Gastrocnemius medialis (tissue), 4 donors: Measurements from ENCODE around the gene NKRF. TPM values are rescaled to one million over a fixed set of nuclear protein-coding genes. Genes with fewer than 3 reads are reported as not detected.

ENCODE experiments used
- ATAC-seq, 2 donors: fragments of 150-250 bp; one replicate each; pipeline ENCODE4 v1.9.1; 2016
- DNase-seq, 2 donors: peaks; one replicate each; pipeline ENCODE4 v3.0.0-alpha.2; 2019
- H3K27ac ChIP-seq, 4 donors: fragments of 200-600 bp; sonication (generic); 1 replicate in 1 of 4; 2 replicates in 3 of 4; pipeline ENCODE4 v1.5.1; 2016 to 2018; ENCODE audit warnings: mild to moderate bottlenecking in 2 of 4, moderate library complexity in 1 of 4
- H3K27me3 ChIP-seq, 3 donors: fragments of 200-600 bp; sonication (generic) in 2 of 3; 1 replicate in 1 of 3; 2 replicates in 2 of 3; pipeline versions ENCODE4 v1.5.1 to v1.6.0; 2016 to 2019; ENCODE audit warnings: mild to moderate bottlenecking in 1 of 3, moderate library complexity in 1 of 3
- H3K36me3 ChIP-seq, 2 donors: fragments of 200-600 bp; sonication (generic) in 1 of 2; one replicate each; pipeline ENCODE4 v1.5.1; 2017 to 2018
- H3K4me1 ChIP-seq, 2 donors: fragments of 200-600 bp; sonication (generic) in 1 of 2; one replicate each; pipeline ENCODE4 v1.5.1; 2016 to 2017; ENCODE audit warnings: mild to moderate bottlenecking in 2 of 2
- H3K4me3 ChIP-seq, 4 donors: fragments of 200-600 bp; sonication (generic) in 3 of 4; 1 replicate in 1 of 4; 2 replicates in 3 of 4; pipeline ENCODE4 v1.5.1; 2016 to 2019; ENCODE audit warnings: mild to moderate bottlenecking in 2 of 4
- H3K9me3 ChIP-seq, 3 donors: fragments of 200-600 bp; sonication (generic) in 2 of 3; 1 replicate in 1 of 3; 2 replicates in 2 of 3; pipeline ENCODE4 v1.5.1; 2016 to 2019
- POLR2A ChIP-seq, 2 donors: fragments of 450-650 bp; IDR thresholded peaks; one replicate each; pipeline ENCODE4 v1.6.1; 2017; ENCODE audit warnings: antibody characterized with exemption in 2 of 2, mild to moderate bottlenecking in 2 of 2, moderate library complexity in 2 of 2
- in situ Hi-C, 4 donors: fragments of 200-750 bp; cut with MboI; loops; one replicate each; pipeline versions ENCODE4 v1.15.0 to v1.8.0; 2017; ENCODE audit warnings: low sequenced_read_pairs in 4 of 4
- intact Hi-C: fragments of 100-400 bp; cut with DNase I; formaldehyde crosslinking; loops from one replicate; pipeline ENCODE4 v1.15.1; 2023; ENCODE audit warnings: low total_unique reads
- total RNA-seq, 4 donors: library from RNA; depleted of rRNA; stranded (reverse); fragments of >200 nt; gene quantifications; one replicate each; pipeline versions ENCODE4 v1.1.0 to v1.2.3, GENCODE V29; 2016
- TF ChIP-seq, protein P1 (sequence below), 5 experiments: fragments of 450-650 bp in 3 of 5; fragments of 200-600 bp in 2 of 5; sonication (generic) in 2 of 5; IDR thresholded peaks in 4 of 5; conservative IDR thresholded peaks in 1 of 5; 1 replicate in 4 of 5; 2 replicates in 1 of 5; pipeline ENCODE4 v1.5.1; 2016 to 2019; ENCODE audit warnings: antibody characterized with exemption in 5 of 5, mild to moderate bottlenecking in 3 of 5, moderate library complexity in 3 of 5

Gene NKRF
- total RNA-seq, 4 donors from 2014 or later, result 2.5 to 5.1 (median 4.3) TPM

DNA sequence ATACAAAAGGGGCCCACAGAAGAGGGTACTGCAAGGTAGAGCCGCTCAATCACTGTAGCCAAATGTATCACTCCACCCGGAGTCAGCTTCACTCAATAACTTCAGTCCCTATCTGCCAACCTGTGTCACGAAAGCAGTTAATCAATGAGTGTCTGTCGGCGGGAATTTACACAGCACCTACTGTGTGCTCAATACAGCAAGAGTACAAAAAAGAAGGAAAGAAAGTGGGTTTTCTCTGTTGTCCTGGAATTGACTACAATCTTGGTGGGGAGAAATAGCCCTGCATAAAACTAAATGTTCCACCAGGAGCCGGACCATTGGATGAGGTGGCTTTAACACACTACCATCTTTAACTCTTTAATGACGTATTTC lies 780 bp upstream of the NKRF start:
- ATAC-seq, result no peak
- Histone ChIP-seq H3K4me3 (peak overlapping the region; percentile 68 to 88 (median 79)), H3K27ac (peak overlapping the region in 3 of 4 donors; percentile 89 to 91 (median 89)), H3K36me3 (no peaks in the 10 kb centered on the region), H3K27me3 (no peaks in the 10 kb centered on the region), H3K4me1 (no peaks in the 10 kb centered on the region), H3K9me3 (no peaks in the 10 kb centered on the region)
- TF ChIP-seq POLR2A (IDR thresholded peaks at IDR 0.05), result no peak
- intact Hi-C loops, result loop anchor here (2.0 to 5.0 kb wide), 2 partner anchors 184 to 370 kb away; partner anchors contain the start of genes PGRMC1 and RPL39
- in situ Hi-C loops, result loop anchor here in 1 of 4 donors (25.0 kb wide), 1 partner anchor 130 kb away; no protein-coding TSS in a partner anchor
- no peak for DNase-seq

DNA sequence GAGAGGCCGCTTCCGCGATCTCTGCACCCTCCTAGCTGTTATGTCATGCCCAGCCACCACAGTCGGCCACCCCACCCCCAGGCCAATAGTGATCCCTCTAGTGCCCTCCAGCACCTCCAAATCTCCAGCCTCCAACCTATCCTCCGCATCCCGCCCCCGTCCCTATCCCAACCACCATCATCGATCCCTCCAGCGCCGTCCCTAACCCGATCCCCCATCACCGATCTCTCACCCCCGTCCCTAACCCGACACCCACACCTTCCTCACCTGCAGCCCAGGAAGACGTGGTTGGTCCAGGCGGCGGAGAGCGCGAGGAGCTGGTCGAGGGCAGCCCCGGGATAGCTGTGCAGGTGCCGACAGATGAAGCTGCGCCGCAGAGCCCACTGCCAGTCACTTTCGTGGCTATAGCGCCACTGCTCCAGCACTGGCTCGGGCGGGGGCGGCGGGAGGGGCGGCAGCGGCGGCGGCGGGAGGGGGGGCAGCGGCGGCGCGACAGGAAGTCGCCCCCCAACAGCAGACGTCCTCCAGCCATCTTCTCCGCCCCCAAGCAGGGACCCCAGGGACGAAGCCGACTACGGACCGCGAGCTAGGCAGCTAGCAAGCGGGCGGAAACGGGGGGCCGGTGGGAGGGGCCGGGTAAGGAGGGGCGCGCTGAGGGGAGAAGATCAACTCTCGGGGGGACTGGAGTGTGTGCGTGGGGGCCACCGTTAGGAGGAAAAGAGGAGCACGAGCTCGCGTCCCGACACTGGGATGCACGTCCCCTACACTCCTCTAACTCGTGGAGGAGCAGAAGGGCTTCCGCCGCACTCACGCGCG lies 552 bp downstream of the NKRF start:
- intact Hi-C loops, result loop anchor here (2.0 to 5.0 kb wide), 3 partner anchors 31 to 368 kb away; partner anchors contain the start of genes PGRMC1, RPL39 and UBE2A
- Histone ChIP-seq H3K4me3 (peak overlapping the region; percentile 68 to 88 (median 79)), H3K36me3 (no peaks in the 10 kb centered on the region), H3K27ac (peak overlapping the region; percentile 86 to 91 (median 89)), H3K9me3 (no peaks in the 10 kb centered on the region), H3K4me1 (no peaks in the 10 kb centered on the region), H3K27me3 (no peaks in the 10 kb centered on the region)
- TF ChIP-seq, protein P1, sequence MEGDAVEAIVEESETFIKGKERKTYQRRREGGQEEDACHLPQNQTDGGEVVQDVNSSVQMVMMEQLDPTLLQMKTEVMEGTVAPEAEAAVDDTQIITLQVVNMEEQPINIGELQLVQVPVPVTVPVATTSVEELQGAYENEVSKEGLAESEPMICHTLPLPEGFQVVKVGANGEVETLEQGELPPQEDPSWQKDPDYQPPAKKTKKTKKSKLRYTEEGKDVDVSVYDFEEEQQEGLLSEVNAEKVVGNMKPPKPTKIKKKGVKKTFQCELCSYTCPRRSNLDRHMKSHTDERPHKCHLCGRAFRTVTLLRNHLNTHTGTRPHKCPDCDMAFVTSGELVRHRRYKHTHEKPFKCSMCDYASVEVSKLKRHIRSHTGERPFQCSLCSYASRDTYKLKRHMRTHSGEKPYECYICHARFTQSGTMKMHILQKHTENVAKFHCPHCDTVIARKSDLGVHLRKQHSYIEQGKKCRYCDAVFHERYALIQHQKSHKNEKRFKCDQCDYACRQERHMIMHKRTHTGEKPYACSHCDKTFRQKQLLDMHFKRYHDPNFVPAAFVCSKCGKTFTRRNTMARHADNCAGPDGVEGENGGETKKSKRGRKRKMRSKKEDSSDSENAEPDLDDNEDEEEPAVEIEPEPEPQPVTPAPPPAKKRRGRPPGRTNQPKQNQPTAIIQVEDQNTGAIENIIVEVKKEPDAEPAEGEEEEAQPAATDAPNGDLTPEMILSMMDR (IDR thresholded peaks at IDR 0.05 in 4 of 5, conservative IDR thresholded peaks at IDR 0.05 in 1 of 5), result no peak
- no peak for TF ChIP-seq POLR2A (IDR thresholded peaks at IDR 0.05)
- peak; percentile 2 to 16 for DNase-seq
- peak; percentile 57 to 77 for ATAC-seq
- in situ Hi-C loops, result loop anchor here in 1 of 4 donors (25.0 kb wide), 1 partner anchor 132 kb away; no protein-coding TSS in a partner anchor

DNA sequence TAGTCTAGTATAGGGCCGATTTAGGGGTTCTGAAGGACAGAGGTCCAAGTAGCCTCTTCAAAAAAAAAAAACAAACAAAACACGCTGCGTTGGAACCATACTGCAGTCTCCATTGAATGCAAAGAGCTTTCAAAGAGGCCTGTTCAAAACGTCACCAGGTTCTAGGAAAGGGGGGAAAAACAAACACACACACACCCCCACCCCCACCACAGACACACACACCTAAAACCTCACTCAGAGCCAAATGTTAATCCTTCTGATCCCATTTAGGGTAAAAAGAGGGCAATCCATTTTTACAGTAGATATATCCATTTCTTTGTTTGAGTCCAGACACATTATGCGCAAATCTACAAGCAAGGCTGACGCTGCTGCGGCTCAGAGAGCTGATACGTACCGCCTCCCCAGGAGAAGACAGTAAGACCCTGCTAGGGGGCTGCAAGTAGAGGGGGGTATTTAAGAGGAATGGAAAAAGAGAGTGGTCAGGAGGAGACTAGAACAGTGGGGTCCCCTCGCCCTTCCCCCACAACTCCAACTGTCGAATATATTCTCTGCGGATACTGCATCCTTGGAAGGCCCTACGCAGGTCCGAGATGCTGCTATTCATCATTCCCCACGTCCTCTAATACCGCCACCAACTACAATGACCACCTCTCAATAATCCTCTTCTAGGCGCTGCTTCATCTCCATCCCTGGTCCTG lies 1.3 kb downstream of the NKRF start:
- ATAC-seq (no peak), DNase-seq (no peak)
- Histone ChIP-seq H3K27me3 (no peaks in the 10 kb centered on the region), H3K9me3 (no peaks in the 10 kb centered on the region), H3K4me1 (no peaks in the 10 kb centered on the region), H3K27ac (peak overlapping the region in 3 of 4 donors; percentile 89 to 91 (median 89)), H3K36me3 (no peaks in the 10 kb centered on the region), H3K4me3 (peak overlapping the region; percentile 68 to 88 (median 79))
- intact Hi-C loops (loop anchor here (2.0 to 5.0 kb wide), 2 partner anchors 30 to 368 kb away; partner anchors contain the start of genes PGRMC1 and UBE2A), in situ Hi-C loops (loop anchor here in 1 of 4 donors (25.0 kb wide), 1 partner anchor 132 kb away; no protein-coding TSS in a partner anchor)
- TF ChIP-seq POLR2A (IDR thresholded peaks at IDR 0.05), result no peak
- TF ChIP-seq, protein P1 (IDR thresholded peaks at IDR 0.05 in 4 of 5, conservative IDR thresholded peaks at IDR 0.05 in 1 of 5), result no peak

DNA sequence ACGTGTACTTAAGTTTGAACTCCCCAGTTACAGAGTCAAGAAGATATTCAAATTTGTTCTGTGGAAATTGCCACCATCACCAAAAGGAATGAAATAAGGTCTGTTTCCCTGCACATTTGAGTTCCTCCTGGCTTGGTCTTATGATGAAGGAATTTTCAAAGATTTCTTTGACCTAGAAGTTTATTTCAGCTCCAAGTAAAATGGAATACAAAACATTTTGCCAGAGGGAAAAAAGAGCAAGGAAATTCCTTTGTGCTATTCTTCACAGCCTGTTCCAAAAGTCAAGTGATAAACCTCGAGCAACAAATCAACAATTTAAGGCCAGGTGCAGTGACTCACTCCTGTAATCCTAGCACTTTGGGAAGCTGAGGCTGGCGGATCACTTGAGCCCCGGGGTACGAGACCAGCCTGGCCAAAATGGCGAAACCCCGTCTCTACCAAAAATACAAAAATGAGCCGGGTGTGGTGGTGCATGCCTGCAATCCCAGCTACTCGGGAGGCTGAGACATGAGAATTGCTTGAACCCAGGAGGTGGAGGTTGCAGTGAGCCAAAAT lies 3.4 kb downstream of the NKRF start:
- no peaks in the 10 kb centered on the region for H3K36me3 ChIP-seq
- no peak overlapping the region for H3K27ac ChIP-seq
- ATAC-seq, result no peak
- TF ChIP-seq, protein P1 (IDR thresholded peaks at IDR 0.05 in 4 of 5, conservative IDR thresholded peaks at IDR 0.05 in 1 of 5), result no peak
- TF ChIP-seq POLR2A (IDR thresholded peaks at IDR 0.05), result no peak
- no peak for DNase-seq
- H3K4me3 ChIP-seq, result no peak overlapping the region
- H3K27me3 ChIP-seq, result no peaks in the 10 kb centered on the region
- no peaks in the 10 kb centered on the region for H3K9me3 ChIP-seq
- no peaks in the 10 kb centered on the region for H3K4me1 ChIP-seq
- in situ Hi-C loops (loop anchor here in 1 of 4 donors (25.0 kb wide), 1 partner anchor 135 kb away; no protein-coding TSS in a partner anchor), intact Hi-C loops (no loop called here)
